GM18511 (cell line): ENCODE data around the gene POTEH.
"Not testable (repeated sequence)": the region's sequence is repeated elsewhere in the genome, so short reads cannot be mapped to it uniquely, and the experiment has no call there.

Experiments used
- ATAC-seq: cut with Tn5 transposase; IDR thresholded peaks from one replicate; pipeline ENCODE4 v1.9.1; 2021; ENCODE audit warnings: mild to moderate bottlenecking, moderate library complexity; ENCODE audit not compliant: unreplicated experiment

Gene POTEH

GRCh38 chr22:15734411-15734810, 44.6 kb downstream of the POTEH start:
- ATAC-seq: not testable (repeated sequence)

- not testable (repeated sequence) for ATAC-seq
Measured at GRCh38 chr22:15738157-15738908, 48.5 kb downstream of the POTEH start.

GRCh38 chr22:15738909-15739391, 49.1 kb downstream of the POTEH start:
- not testable (repeated sequence) for ATAC-seq

- ATAC-seq: not testable (repeated sequence)
Measured at GRCh38 chr22:15747636-15748323, 58.0 kb downstream of the POTEH start.

GRCh38 chr22:15749181-15749970, 59.5 kb downstream of the POTEH start:
- ATAC-seq: not testable (repeated sequence)

- ATAC-seq: not testable (repeated sequence)
Measured at GRCh38 chr22:15759443-15760097, 69.7 kb downstream of the POTEH start.

GRCh38 chr22:15760388-15761150, 70.7 kb downstream of the POTEH start:
- not testable (repeated sequence) for ATAC-seq

- not testable (repeated sequence) for ATAC-seq
Measured at GRCh38 chr22:15761151-15761777, 71.4 kb downstream of the POTEH start.

GRCh38 chr22:15763559-15763958, 73.7 kb downstream of the POTEH start:
- not testable (repeated sequence) for ATAC-seq
